GM12878 (cell line): ENCODE results near the gene OXCT2. TPM values are rescaled to one million over a fixed set of nuclear protein-coding genes. Genes with fewer than 3 reads are reported as not detected.
A peak's percentile ranks its signal among the peaks of the same experiment; 100 is the strongest.

ENCODE experiments used
- ATF7 ChIP-seq: fragments of 450-650 bp; IDR thresholded peaks from 2 replicates; pipeline ENCODE4 v1.6.1; 2016; ENCODE audit warnings: low read depth, mild to moderate bottlenecking
- CHD1 ChIP-seq: IDR thresholded peaks from 2 replicates; pipeline ENCODE4 v1.6.1; 2012; ENCODE audit warnings: low read depth, low read length, improper control_type of control experiment
- CREB1 ChIP-seq: IDR thresholded peaks from 2 replicates; pipeline ENCODE4 v1.6.1; 2012; ENCODE audit warnings: low read depth, mild to moderate bottlenecking, inconsistent platforms
- FOXK2 ChIP-seq: fragments of 450-650 bp; IDR thresholded peaks from 2 replicates; pipeline ENCODE4 v1.6.1; 2017; ENCODE audit warnings: mild to moderate bottlenecking, moderate library complexity
- LARP7 ChIP-seq: fragments of 450-650 bp; IDR thresholded peaks from 2 replicates; pipeline ENCODE4 v1.6.1; 2017; ENCODE audit warnings: mild to moderate bottlenecking
- MLLT1 ChIP-seq: fragments of 450-650 bp; IDR thresholded peaks from 2 replicates; pipeline ENCODE4 v1.6.1; 2016; ENCODE audit warnings: mild to moderate bottlenecking
- PAX5 ChIP-seq: IDR thresholded peaks from 2 replicates; pipeline ENCODE4 v1.6.1; 2011; ENCODE audit warnings: low read depth, low read length, borderline replicate concordance
- PKNOX1 ChIP-seq: fragments of 450-650 bp; IDR thresholded peaks from 2 replicates; pipeline ENCODE4 v1.6.1; 2016; ENCODE audit warnings: mild to moderate bottlenecking
- POLR2AphosphoS5 ChIP-seq: IDR thresholded peaks from 2 replicates; pipeline ENCODE4 v1.6.1; 2011; ENCODE audit warnings: mild to moderate bottlenecking, low read length, inconsistent platforms
- POU2F2 ChIP-seq: IDR thresholded peaks from 3 replicates; pipeline ENCODE4 v1.6.1; 2011; ENCODE audit warnings: low read depth, mild to moderate bottlenecking, low read length, borderline replicate concordance
- SMAD1 ChIP-seq: fragments of 450-650 bp; IDR thresholded peaks from 2 replicates; pipeline ENCODE4 v1.6.1; 2018; ENCODE audit warnings: mild to moderate bottlenecking, low read depth; ENCODE audit not compliant: partially characterized antibody
- SPI1 ChIP-seq: IDR thresholded peaks from 2 replicates; pipeline ENCODE4 v1.6.1; 2011; ENCODE audit warnings: low read depth, mild to moderate bottlenecking, low read length, moderate library complexity, borderline replicate concordance; ENCODE audit not compliant: insufficient read depth
- TCF12 ChIP-seq: IDR thresholded peaks from 2 replicates; pipeline ENCODE4 v1.6.1; 2011; ENCODE audit warnings: low read depth, mild to moderate bottlenecking, low read length
- ZNF687 ChIP-seq: fragments of 450-650 bp; IDR thresholded peaks from 2 replicates; pipeline ENCODE4 v1.6.1; 2017; ENCODE audit warnings: mild to moderate bottlenecking, moderate library complexity
- polyA plus RNA-seq, 11 experiments: library from polyadenylated mRNA; depleted of rRNA in 4 of 11; unstranded in 6 of 11; stranded (reverse) in 5 of 11; fragments of >200 nt; fragmentation: Nextera tagmentation in 4 of 11; fragmentation: Illumina TruSeq in 1 of 11; extraction: Ambion mirVana in 4 of 11; extraction: Trizol in 1 of 11; gene quantifications; 1 replicate in 1 of 11; 2 replicates in 10 of 11; pipeline versions ENCODE4 v1.2.1 to v1.2.3, GENCODE V29; 2011 to 2016; ENCODE audit warnings: inconsistent platforms in 2 of 11, missing spikeins in 2 of 11, low read depth in 1 of 11
- total RNA-seq, 4 experiments: library from RNA; depleted of rRNA in 3 of 4; stranded (reverse); fragments of >200 nt in 3 of 4; fragmentation: Illumina TruSeq in 1 of 4; extraction: Trizol in 1 of 4; gene quantifications; 2 replicates each; pipeline versions ENCODE4 v1.2.1 to v1.2.3, GENCODE V29; 2013 to 2021

OXCT2 gene
- total and polyA plus RNA-seq, 10 of the 15 experiments (the other 5 are each of a cell fraction or from before 2014, with no cell fraction given): 0.06 to 1.9 (median 0.59) TPM

- TF ChIP-seq ZNF687 (peak; percentile 96), CREB1 (peak; percentile 48; the same call in 1 of the 2 replicates), PKNOX1 (peak; percentile 30; the same call in 1 of the 2 replicates), POU2F2 (0 out of 3 replicates have a peak, but pooled peaks have one; percentile 52), CHD1 (peak; percentile 83; the same call in 1 of the 2 replicates), POLR2AphosphoS5 (peak; percentile 69), SMAD1 (peak; percentile 21), ATF7 (peak; percentile 88), TCF12 (peak; percentile 64; the same call in 1 of the 2 replicates), PAX5 (peak; percentile 59; the same call in 1 of the 2 replicates), LARP7 (peak; percentile 64; the same call in 1 of the 2 replicates), FOXK2 (peak; percentile 92), MLLT1 (peak; percentile 68), SPI1 (peak; percentile 92)
Observed at GRCh38 chr1:39817091-39817932, 46.2 kb upstream of the OXCT2 start (continued).
